Heart left ventricle (tissue), 13 donors: ENCODE results near the gene ROPN1L.

ENCODE experiments used
- POLR2A ChIP-seq, 2 donors: fragments of 450-650 bp; IDR thresholded peaks; one replicate each; pipeline ENCODE4 v1.6.1; 2017; ENCODE audit warnings: antibody characterized with exemption in 2 of 2, mild to moderate bottlenecking in 2 of 2, moderate library complexity in 2 of 2
- TF ChIP-seq, protein P1 (sequence below), 12 donors: fragments of 200-600 bp; sonication (generic) in 4 of 12; IDR thresholded peaks; one replicate each; pipeline versions ENCODE4 v1.5.0 to v1.8.0; 2018 to 2022; ENCODE audit warnings: antibody characterized with exemption in 12 of 12, mild to moderate bottlenecking in 5 of 12
- donor health status: ischemic (EF 13 %, LVEDD 7.1; RV severe dilation, severe dysfunction).
- donor health status: DM: no; HTN: yes; CAD: no.
- donor health status: DM: no; HTN: no; CAD: no.
- donor health status: ischemic (EF 25% LVEDD 6.9; RV normal size, moderate dysfunction).
- donor health status: ischemic (EF 25% LVEDD 5.7; RV mildly dilated, moderate dysfunction).
- donor health status: ischemic (EF 35%, LVEDD 5.7; RV mildly dilated, moderate dysfunction).
- donor health status: nonischemic (EF 11% LVEDD 7.7; RV severe dilation, severe dysfunction).
- donor health status: DM: yes; HTN: yes; CAD: no.
- donor health status: PGD.
- donor health status: ischemic (EF 29% LVEDD 5.4; RV normal size, mild dysfunction).
- donor health status: nonischemic (EF 23%, LVEDD 6.1; RV moderate dilation, normal function).

- TF ChIP-seq, protein P1, sequence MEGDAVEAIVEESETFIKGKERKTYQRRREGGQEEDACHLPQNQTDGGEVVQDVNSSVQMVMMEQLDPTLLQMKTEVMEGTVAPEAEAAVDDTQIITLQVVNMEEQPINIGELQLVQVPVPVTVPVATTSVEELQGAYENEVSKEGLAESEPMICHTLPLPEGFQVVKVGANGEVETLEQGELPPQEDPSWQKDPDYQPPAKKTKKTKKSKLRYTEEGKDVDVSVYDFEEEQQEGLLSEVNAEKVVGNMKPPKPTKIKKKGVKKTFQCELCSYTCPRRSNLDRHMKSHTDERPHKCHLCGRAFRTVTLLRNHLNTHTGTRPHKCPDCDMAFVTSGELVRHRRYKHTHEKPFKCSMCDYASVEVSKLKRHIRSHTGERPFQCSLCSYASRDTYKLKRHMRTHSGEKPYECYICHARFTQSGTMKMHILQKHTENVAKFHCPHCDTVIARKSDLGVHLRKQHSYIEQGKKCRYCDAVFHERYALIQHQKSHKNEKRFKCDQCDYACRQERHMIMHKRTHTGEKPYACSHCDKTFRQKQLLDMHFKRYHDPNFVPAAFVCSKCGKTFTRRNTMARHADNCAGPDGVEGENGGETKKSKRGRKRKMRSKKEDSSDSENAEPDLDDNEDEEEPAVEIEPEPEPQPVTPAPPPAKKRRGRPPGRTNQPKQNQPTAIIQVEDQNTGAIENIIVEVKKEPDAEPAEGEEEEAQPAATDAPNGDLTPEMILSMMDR (IDR thresholded peaks at IDR 0.05), result no peak
- TF ChIP-seq POLR2A (IDR thresholded peaks at IDR 0.05), result no peak
Measured at GRCh38 chr5:10438301-10438700, 3.4 kb upstream of the ROPN1L start.
